GM12892 (cell line): Measurements from ENCODE around the gene ENAH.
"Not testable (repeated sequence)": the region's sequence is repeated elsewhere in the genome, so short reads cannot be mapped to it uniquely, and the experiment has no call there.

Experiments
- POLR2A ChIP-seq: IDR thresholded peaks from 2 replicates; pipeline ENCODE4 v1.6.1; 2011; ENCODE audit warnings: low read depth, low read length, control low read depth
- TAF1 ChIP-seq: IDR thresholded peaks from 2 replicates; pipeline ENCODE4 v1.6.1; 2011; ENCODE audit warnings: low read depth, mild to moderate bottlenecking, control low read depth, low read length, borderline replicate concordance

GRCh38 chr1:225636992-225637391 is 15.9 kb downstream of the ENAH start:
- TF ChIP-seq POLR2A, TAF1: not testable (repeated sequence)
